ELR (cell line): ENCODE results near the gene NCBP3.

ENCODE experiments used
- DNase-seq: peaks from one replicate; pipeline ENCODE4 v3.0.0-alpha.2; 2015; ENCODE audit warnings: low read depth

The NCBP3 gene

GRCh38 chr17:3754458-3755334, 91.3 kb downstream of the NCBP3 start:
- no peak for DNase-seq

GRCh38 chr17:3754066-3754457, 92.0 kb downstream of the NCBP3 start:
- DNase-seq: no peak

- DNase-seq: no peak
Observed at GRCh38 chr17:3753624-3754023, 92.4 kb downstream of the NCBP3 start.
